HG03354 (cell line): ENCODE data around the gene CELF5.
"Not testable (repeated sequence)": the region's sequence is repeated elsewhere in the genome, so short reads cannot be mapped to it uniquely, and the experiment has no call there.

Source experiments
- ATAC-seq: cut with Tn5 transposase; IDR thresholded peaks from one replicate; pipeline ENCODE4 v1.9.1; 2021; ENCODE audit warnings: mild to moderate bottlenecking; ENCODE audit not compliant: unreplicated experiment, poor library complexity, severe bottlenecking

Gene CELF5

DNA sequence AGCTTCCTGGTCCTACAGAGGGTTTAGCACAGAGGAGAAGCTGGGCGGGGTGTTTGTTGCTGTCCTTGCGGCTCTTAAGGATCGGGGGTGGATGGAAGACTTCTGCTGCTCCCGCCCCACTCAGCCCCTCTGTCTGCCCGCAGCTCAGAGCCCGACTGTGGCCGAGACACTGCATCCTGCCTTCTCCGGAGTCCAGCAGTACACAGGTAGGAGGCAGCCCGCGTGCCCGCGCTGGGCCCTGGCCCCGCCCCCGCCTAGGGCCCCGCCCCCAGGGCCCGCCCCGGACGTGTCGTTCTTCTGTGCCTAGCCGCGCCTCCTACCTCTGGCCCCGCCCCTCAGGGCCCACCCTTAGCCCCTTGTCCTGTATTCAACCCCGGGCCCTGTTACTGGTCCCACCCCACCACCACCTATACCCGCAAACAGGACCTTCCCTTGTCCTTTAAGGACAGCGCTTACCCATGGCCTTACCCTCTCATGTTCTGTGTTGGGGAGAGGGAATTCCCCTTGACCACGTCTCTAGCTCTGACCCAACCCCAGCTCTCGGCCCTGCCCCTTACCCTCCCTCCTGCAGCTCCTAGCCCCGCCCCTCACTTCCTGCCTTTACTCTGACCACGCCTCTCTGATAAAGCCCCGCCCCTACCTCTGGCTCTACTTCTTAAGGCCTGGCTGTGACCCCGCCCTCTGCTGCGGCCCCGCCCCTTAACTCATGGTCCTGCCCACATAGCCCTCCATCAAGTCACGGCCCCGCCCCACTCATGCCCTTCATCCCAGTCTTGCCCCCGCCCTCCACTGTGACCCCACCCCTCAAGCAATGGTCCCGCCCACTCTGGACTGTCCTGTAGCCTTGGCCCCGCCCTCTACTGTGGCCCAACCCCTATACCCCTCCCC is 60.5 kb downstream of the CELF5 start:
- ATAC-seq: no peak

DNA sequence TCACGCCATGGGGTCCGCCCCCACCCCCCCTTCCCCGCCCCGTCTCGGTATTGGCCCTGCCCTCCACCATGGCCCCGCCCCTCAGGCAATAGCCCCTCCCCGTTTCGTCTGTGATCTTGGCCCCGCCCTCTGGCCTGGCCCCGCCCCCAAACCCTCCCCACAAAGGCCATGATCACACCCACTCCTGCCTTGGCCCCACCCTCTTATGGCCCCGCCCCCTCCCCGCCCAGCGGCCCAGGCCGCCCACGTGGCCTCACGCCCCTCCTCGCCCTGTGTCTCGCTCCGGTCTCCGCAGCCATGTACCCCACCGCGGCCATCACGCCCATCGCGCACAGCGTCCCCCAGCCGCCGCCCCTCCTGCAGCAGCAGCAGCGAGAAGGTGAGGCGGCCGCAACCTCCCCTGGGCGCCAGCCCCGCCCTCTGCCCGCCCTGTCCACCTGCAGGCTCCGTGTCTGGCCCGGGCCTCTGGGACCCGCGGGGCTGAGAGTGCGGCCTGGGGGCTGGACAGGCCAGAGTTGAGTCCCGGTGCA is 61.3 kb downstream of the CELF5 start:
- no peak for ATAC-seq

DNA sequence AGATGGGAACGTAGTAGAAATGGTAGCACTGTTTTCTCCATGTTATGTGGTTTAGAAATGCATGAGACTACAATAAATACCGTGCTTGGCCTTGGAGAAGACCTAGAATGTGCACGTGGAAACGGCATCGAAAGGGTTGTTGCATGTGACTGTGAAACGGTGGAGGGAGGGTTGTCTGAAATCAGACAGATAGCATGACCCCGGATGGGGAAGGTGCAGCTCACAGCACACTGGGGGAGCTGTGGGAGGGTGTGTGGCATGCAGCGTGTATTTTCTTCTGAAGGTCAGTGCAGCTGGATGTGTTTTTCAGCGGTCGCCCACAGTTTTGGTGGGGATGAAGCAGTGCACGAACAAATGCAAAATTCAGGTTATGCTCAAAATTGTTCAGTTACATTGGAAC is 63.4 kb downstream of the CELF5 start:
- no peak for ATAC-seq

DNA sequence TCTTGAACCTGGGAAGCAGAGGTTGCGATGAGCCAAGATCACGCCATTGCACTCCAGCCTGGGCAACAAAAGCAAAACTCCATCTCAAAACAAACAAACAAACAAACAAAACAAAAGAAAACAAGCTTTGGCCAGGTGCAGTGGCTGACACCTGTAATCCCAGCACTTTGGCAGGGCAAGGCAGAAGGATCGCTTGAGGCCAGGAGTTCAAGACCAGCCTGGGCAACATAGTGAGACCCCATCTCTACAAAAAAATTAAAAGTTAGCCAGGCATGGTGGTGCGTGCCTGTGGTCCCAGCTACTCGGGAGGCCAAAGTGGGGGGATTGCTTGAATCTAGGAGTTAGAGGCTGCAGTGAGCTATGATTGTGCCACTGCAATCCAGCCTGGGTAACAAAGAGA is 64.0 kb downstream of the CELF5 start:
- not testable (repeated sequence) for ATAC-seq

DNA sequence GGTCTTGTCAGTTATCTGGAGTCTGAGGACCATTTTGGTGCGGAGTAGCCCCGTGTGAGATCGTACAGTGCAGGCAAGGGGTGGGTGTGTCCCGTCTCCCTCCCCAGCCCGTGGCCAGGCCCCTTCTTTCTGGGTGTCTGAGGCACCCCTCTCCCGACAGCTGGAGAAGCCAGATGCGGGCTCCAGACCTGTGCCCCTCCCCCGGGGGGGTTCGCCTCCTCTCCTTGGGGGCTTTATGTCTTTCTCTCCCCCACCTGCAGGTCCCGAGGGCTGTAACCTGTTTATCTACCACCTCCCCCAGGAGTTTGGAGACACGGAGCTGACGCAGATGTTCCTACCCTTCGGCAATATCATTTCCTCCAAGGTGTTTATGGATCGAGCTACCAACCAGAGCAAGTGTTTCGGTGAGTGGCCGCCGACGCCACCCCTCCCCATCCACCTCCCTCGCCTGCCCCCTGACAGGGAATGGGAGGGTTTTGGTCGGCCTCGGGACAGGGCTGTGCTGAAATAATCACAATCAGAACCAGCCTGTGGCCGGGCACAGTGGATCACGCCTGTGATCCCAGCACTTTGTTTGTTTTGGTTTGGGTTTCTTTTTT is 65.6 kb downstream of the CELF5 start:
- ATAC-seq: no peak

DNA sequence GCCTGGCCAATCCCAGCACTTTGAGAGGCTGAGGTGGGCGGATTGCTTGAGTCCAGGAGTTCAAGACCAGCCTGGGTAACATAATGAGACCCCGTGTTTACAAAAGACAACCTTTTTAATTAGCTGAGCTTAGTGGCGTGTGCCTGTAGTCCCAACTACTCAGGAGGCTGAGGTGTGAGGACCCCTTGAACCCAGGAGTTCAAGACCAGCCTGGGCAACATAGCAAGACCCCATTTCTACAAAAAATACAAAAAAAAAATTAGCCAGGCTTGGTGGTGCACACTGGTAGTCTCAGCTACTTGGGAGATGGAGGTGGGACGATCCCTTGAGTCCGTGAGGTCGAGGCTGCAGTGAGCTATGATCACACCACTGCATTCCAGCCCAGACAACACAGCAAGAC is 66.4 kb downstream of the CELF5 start:
- not testable (repeated sequence) for ATAC-seq

DNA sequence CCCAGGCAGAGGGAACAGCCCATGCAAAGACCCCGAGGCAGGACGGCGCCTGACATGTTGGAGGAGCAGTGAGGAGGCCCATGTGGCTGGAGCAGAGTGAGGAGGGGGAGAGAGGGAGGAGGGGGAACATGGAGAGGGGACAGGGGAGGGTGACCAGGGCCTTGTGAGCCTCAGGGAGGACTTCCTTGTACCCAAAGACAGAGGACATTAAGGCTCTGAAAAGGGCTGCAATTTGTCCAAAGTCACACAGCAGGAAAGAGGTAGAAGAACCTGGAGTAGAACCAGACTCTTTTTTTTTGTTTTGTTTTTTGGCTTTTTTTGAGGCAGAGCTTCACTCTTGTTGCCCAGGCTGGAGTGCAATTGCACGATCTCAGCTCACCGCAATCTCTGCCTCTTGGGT is 67.2 kb downstream of the CELF5 start:
- ATAC-seq: no peak

DNA sequence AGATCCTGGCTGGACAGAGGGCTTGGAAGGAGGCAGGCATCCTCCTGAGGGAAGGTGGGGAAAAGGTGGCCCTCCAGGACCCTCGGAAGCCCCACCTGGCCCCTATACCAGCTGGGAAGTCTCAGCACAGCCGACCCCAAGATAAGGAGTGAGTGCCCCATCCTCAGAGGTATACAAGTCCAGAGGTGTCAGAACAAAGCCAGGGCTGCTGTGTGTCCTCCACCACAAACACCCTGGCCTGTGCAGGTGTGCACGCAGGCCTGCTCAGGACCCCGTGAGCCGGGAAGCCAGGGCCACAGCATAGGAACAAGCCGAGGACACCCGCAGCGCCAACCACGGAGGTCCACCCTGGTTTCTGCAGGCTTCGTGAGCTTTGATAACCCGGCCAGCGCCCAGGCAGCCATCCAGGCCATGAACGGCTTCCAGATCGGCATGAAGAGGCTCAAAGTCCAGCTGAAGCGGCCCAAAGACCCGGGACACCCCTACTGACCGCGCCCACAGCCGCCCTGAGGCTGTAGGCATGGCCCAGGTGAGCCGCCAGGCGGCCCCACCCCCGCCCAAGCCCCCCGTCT is 68.6 kb downstream of the CELF5 start:
- no peak for ATAC-seq

DNA sequence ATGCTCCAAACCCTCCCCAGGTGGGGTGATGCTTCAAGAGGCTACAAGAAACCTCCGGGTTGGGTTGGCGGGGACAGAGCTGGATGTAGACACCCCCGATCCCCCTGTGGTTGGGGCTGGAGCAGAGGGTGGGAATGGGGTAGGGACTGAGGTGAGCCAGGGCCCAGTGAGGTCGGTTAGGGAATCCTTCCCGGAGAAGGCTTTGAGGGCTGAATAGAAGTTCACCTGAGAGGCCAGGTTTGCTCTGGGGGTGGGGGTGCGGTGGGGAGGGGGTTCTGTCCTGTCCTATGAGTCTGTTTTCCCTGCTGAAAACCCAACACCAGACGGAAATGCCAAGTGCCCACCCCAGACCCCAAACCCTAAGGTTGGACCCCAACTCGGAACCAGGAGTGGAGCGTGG is 69.1 kb downstream of the CELF5 start:
- ATAC-seq: no peak

DNA sequence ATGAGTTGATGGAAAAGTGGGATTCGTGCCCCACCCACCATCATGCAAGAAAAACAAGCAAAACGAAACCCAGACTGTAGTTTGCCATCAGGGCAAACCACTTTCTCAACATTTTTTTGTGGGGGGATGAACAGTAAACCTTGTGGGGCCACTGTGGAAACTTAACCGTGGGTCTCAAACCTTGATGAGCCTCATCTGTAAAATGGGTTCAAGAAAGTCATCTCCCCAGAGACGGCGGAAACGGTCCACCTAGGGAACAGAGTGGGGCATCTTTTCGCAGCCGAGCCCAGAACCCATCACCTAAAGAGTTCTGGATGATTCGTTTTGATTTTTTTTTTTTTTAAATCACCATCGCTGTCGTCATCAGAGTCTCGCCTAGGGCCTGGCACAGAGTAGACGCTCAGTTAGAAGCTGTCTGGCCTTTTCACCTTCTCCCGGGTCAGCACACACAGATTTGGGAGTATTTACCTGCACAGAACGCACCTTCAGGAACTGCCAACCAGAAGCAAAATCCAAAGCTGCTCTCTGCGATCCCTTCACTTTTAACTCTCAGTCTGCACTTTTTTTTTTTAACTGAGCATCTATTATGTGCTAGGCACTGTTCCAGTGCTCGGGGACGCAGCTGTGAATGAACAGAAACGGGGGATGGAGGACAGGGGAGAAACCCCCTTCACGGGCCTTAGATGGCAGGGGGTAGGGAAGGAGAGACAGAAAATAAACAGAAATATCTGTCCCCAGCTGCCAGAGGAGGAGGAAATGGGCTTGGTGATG is 69.8 kb downstream of the CELF5 start:
- ATAC-seq: no peak

DNA sequence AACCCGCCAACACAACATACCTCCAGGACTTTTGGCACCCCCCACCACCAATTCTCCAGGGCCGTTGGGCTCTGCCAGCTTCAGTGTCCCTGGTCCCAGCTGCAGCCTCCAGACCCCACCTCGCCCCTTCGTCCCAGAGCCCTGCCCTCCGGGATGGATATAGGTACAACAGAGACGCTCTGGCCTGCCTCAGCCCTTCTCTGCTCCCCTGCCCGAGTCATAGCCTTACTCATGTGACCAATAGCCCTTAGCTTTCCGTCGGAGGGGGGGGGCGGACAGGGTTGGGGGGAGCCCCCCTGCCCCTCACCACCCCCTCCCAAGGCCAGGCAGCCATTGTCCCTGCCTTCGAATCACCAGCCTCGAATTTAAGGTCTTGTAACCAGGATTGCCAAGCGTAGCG is 71.1 kb downstream of the CELF5 start:
- ATAC-seq: no peak

DNA sequence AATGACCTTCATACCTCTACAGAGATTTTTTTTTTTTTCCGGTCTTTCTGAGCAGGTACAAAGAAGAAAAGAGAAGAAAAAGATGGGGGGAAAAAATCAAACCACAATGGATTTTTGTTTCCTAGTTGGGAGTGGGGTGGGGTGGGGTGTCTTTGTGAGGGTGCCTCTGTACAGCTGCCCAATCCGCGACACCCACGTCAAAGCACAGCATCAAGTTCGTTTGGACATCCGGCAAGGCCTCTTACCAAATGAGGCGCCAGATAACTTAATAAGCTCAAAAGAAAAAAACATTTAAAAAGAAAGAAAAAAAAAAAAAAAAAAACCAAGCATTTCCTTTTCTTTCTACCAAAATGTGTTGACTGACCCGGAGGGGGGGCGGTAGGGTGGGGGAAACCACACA is 71.6 kb downstream of the CELF5 start:
- no peak for ATAC-seq

DNA sequence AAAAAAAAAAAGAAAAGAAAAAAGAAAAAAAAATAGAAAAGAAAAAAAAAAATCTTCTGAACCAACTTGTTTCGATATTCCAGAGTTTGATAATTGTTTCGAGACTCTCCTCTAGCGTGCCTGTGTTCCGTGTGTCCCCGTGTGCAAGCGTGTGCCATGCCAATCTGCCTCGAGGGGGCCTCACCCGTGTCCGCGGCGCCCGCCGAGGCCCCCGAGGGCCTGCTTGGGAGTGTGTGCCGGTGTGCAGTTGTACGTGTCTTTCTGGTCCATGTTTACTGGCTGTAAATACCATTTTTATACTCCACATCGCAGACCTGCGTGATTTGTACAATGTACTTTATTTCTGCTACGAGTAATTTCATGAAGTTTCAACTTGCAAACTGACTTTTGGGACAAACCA is 72.0 kb downstream of the CELF5 start:
- ATAC-seq: no peak

DNA sequence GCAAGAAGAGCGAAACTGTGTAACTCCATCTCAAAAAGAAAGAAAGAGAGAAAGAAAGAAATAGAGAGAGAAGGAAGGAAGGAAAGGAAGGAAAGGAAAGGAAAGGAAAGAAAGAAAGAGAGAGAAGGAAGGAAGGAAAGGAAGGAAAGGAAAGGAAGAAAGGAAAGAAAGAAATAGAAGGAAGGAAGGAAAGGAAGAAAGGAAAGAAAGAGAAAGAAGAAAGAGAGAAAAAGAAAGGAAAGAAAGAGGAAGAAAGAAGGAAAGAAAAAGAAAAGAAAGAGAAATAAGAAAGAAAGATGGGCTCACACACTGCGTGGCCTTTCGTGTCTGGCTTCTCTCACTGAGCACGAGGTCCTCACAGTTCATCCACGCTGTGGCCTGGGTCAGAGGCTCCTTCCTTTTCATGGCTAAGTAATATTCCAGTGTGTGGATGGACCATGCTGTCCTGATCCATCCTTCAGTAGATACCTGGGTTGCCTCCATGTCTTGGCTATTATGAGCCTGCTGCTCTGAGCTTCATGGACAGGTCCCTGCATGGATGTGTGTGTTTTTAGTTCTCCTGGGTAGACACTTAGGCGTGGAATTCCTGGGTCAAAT is 74.5 kb downstream of the CELF5 start:
- no peak for ATAC-seq

DNA sequence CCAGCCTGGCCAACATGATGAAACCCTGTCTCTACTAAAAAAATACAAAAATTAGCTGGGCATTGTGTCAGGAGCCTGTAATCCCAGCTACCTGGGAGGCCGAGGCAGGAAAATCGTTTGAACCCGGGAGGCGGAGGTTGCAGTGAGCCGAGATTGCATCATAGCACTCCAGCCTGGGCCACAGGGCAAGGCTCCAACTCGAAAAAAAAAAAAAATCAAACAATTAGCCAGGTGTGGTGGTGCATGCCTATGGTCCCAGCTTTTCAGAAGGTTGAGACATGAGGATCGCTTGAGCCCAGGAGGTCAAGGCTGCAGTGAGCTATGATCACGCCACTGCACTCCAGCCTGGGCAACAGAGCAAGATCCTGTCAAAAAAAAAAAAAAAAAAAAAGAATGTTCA is 76.1 kb downstream of the CELF5 start:
- ATAC-seq: not testable (repeated sequence)

DNA sequence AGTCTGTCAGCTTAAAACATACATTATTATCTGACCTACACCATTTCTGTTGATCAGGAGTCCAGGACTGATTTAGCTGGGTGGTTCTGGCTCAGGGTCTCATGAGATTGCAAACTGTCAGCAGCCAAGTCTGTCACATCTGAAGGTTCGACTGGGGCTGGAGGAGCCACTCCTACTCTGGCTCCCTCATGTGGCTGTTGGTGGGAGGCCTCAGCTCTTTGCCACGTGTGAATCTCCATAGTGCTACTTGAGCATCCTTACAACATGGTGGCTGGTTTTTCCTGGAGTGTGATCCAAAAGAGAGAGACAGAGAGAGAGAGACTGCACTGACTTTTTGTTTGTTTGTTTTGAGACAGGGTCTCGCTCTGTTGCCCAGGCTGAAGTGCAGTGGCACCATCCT is 78.3 kb downstream of the CELF5 start:
- ATAC-seq: no peak

DNA sequence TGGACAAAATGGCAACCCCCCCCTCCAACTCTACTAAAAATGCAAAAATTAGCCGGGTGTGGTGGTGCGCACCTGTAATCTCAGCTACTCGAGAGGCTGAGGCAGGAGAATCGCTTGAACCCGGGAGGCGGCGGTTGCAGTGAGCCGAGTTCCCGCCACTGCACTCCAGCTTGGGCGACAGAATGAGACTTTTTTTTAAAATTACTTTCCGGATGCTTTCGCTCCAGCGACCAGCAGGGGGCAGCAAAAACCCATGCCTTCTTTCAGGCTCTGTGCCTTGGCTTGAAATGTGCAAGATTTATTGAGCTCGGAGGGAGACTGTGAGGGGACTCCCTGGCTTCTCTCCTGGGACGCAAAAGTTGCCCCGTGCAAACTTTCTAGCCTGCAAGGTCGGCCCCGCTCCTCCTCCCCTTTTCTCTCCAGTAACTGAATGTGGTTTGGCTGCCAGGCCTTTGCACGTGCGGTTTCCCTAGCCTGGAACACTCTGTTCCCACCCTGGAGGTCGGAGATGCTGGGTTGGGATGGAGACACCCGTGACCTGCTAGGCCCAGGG is 80.5 kb downstream of the CELF5 start:
- no peak for ATAC-seq

DNA sequence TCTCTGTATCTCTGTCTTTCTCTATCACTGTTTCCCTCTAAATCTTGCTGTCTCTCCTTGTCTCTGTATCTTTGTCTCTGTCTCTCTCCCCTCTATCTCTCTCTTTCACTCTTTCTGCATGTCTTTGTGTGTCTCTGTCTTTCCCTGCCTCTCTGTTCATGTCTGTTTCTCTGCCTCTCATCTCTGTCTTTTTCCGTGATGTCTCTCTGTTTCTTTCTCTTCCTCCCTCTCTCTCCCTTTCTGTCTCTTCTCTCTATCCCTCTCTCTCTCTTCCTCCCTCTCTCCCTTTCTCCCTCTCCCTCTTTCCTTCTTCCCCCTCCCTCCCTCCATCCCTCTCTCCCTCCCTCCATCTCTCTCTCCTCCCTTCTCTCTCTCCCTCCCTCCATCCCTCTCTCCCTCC is 85.3 kb downstream of the CELF5 start:
- ATAC-seq: no peak

DNA sequence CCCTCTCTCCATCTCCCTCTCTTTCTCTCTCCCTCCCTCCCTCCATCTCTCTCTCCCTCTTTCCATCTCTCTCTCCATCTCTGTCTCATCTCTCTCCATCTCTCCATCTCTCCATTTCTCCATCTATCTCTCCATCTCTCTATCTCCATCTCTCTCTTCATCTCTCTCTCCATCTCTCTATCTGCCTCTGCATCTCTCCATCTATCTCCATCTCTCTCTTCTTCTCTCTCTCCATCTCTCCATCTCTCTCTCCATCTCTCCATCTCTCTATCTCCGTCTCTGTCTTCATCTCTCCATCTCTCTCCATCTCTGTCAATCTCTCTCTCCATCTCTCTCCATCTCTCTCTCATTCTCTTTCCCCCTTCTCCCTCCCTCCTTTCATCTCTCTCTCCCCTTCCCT is 85.8 kb downstream of the CELF5 start:
- no peak for ATAC-seq

DNA sequence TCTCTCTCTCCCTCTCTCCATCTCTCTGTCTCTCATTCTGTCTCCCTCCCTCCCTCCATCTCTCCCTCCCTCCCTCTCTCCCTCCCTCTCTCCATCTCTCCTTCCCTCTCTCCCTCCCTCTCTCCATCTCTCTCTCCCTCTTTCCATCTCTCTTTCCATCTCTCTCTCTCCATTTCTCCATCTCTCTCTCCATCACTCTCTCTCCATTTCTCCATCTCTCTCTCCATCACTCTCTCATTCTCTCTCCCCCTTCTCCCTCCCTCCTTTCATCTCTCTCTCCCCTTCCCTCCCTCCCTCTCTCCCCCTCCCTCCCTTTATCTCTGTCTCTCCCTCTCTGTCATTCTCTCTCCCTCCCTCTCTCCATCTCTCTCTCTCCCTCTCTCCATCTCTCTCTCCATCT is 86.2 kb downstream of the CELF5 start:
- ATAC-seq: no peak
